ENCODE results near the gene NUB1.

Gene NUB1

GRCh38 chr7:151373599-151373998 lies 32.0 kb downstream of the NUB1 start:
- H3K36me3 ChIP-seq (ENCODE audit: control insufficient read depth in 5 of 5, insufficient read depth in 5 of 5, low read length in 5 of 5): peaks cover 7 to 81% (median 72%) of the 10 kb centered on the region in 5 donors
- no peak overlapping the region for H3K27ac ChIP-seq (ENCODE audit: low read depth, low read length)
- no peak overlapping the region for H3K4me3 ChIP-seq (ENCODE audit: low read depth in 1 of 5, low read length in 5 of 5)
- no peak overlapping the region for H3K9ac ChIP-seq (ENCODE audit: low read length in 5 of 5)
- peaks cover 0 to under 1% (median 0%) of the 10 kb centered on the region in 5 donors for H3K4me1 ChIP-seq (ENCODE audit: control insufficient read depth in 5 of 5, insufficient read depth in 5 of 5, low read length in 5 of 5)
- no peaks in the 10 kb centered on the region for H3K27me3 ChIP-seq (ENCODE audit: control insufficient read depth in 5 of 5, insufficient read depth in 4 of 5, low read length in 5 of 5)
- H3K9me3 ChIP-seq (ENCODE audit: control insufficient read depth in 5 of 5, low read length in 5 of 5): no peaks in the 10 kb centered on the region

GRCh38 chr7:151374139-151374538 lies 32.5 kb downstream of the NUB1 start:
- no peaks in the 10 kb centered on the region for H3K9me3 ChIP-seq (ENCODE audit: control insufficient read depth in 5 of 5, low read length in 5 of 5)
- H3K4me1 ChIP-seq (ENCODE audit: control insufficient read depth in 5 of 5, insufficient read depth in 5 of 5, low read length in 5 of 5): no peaks in the 10 kb centered on the region
- H3K4me3 ChIP-seq (ENCODE audit: low read depth in 1 of 5, low read length in 5 of 5): no peak overlapping the region
- no peak overlapping the region for H3K9ac ChIP-seq (ENCODE audit: low read length in 5 of 5)
- H3K27ac ChIP-seq (ENCODE audit: low read depth, low read length): no peak overlapping the region
- no peaks in the 10 kb centered on the region for H3K27me3 ChIP-seq (ENCODE audit: control insufficient read depth in 5 of 5, insufficient read depth in 4 of 5, low read length in 5 of 5)
- peaks cover 7 to 86% (median 74%) of the 10 kb centered on the region in 5 donors for H3K36me3 ChIP-seq (ENCODE audit: control insufficient read depth in 5 of 5, insufficient read depth in 5 of 5, low read length in 5 of 5)

GRCh38 chr7:151374726-151375125 lies 33.1 kb downstream of the NUB1 start:
- H3K27me3 ChIP-seq (ENCODE audit: control insufficient read depth in 5 of 5, insufficient read depth in 4 of 5, low read length in 5 of 5): no peaks in the 10 kb centered on the region
- H3K36me3 ChIP-seq (ENCODE audit: control insufficient read depth in 5 of 5, insufficient read depth in 5 of 5, low read length in 5 of 5): peaks cover 3 to 86% (median 76%) of the 10 kb centered on the region in 5 donors
- no peak overlapping the region for H3K9ac ChIP-seq (ENCODE audit: low read length in 5 of 5)
- no peaks in the 10 kb centered on the region for H3K9me3 ChIP-seq (ENCODE audit: control insufficient read depth in 5 of 5, low read length in 5 of 5)
- no peaks in the 10 kb centered on the region for H3K4me1 ChIP-seq (ENCODE audit: control insufficient read depth in 5 of 5, insufficient read depth in 5 of 5, low read length in 5 of 5)
- H3K27ac ChIP-seq (ENCODE audit: low read depth, low read length): no peak overlapping the region
- H3K4me3 ChIP-seq (ENCODE audit: low read depth in 1 of 5, low read length in 5 of 5): no peak overlapping the region

- H3K27me3 ChIP-seq (ENCODE audit: control insufficient read depth in 5 of 5, insufficient read depth in 4 of 5, low read length in 5 of 5): no peaks in the 10 kb centered on the region
- H3K4me1 ChIP-seq (ENCODE audit: control insufficient read depth in 5 of 5, insufficient read depth in 5 of 5, low read length in 5 of 5): peaks cover 0 to 2% (median 0%) of the 10 kb centered on the region in 5 donors
- H3K9ac ChIP-seq (ENCODE audit: low read length in 5 of 5): no peak overlapping the region
- H3K4me3 ChIP-seq (ENCODE audit: low read depth in 1 of 5, low read length in 5 of 5): no peak overlapping the region
- H3K36me3 ChIP-seq (ENCODE audit: control insufficient read depth in 5 of 5, insufficient read depth in 5 of 5, low read length in 5 of 5): peaks cover 3 to 83% (median 75%) of the 10 kb centered on the region in 5 donors
- no peaks in the 10 kb centered on the region for H3K9me3 ChIP-seq (ENCODE audit: control insufficient read depth in 5 of 5, low read length in 5 of 5)
- no peak overlapping the region for H3K27ac ChIP-seq (ENCODE audit: low read depth, low read length)
Measured at GRCh38 chr7:151375530-151376217, 34.1 kb downstream of the NUB1 start.

- peaks cover 0 to 7% (median 5%) of the 10 kb centered on the region in 5 donors for H3K4me1 ChIP-seq (ENCODE audit: control insufficient read depth in 5 of 5, insufficient read depth in 5 of 5, low read length in 5 of 5)
- no peaks in the 10 kb centered on the region for H3K9me3 ChIP-seq (ENCODE audit: control insufficient read depth in 5 of 5, low read length in 5 of 5)
- no peak overlapping the region for H3K27ac ChIP-seq (ENCODE audit: low read depth, low read length)
- H3K4me3 ChIP-seq (ENCODE audit: low read depth in 1 of 5, low read length in 5 of 5): no peak overlapping the region
- peaks cover 3 to 81% (median 70%) of the 10 kb centered on the region in 5 donors for H3K36me3 ChIP-seq (ENCODE audit: control insufficient read depth in 5 of 5, insufficient read depth in 5 of 5, low read length in 5 of 5)
- H3K9ac ChIP-seq (ENCODE audit: low read length in 5 of 5): no peak overlapping the region
- H3K27me3 ChIP-seq (ENCODE audit: control insufficient read depth in 5 of 5, insufficient read depth in 4 of 5, low read length in 5 of 5): peaks cover 0 to 4% (median 0%) of the 10 kb centered on the region in 5 donors
Measured at GRCh38 chr7:151376218-151376902, 34.7 kb downstream of the NUB1 start.

GRCh38 chr7:151377406-151377805 lies 35.8 kb downstream of the NUB1 start:
- Histone ChIP-seq H3K4me3 (ENCODE audit: low read depth in 1 of 5, low read length in 5 of 5) (no peak overlapping the region), H3K36me3 (ENCODE audit: control insufficient read depth in 5 of 5, insufficient read depth in 5 of 5, low read length in 5 of 5) (peaks cover 3 to 71% (median 63%) of the 10 kb centered on the region in 5 donors), H3K27me3 (ENCODE audit: control insufficient read depth in 5 of 5, insufficient read depth in 4 of 5, low read length in 5 of 5) (peaks cover under 1 to 13% (median 8%) of the 10 kb centered on the region in 5 donors), H3K9ac (ENCODE audit: low read length in 5 of 5) (no peak overlapping the region), H3K27ac (ENCODE audit: low read depth, low read length) (no peak overlapping the region), H3K4me1 (ENCODE audit: control insufficient read depth in 5 of 5, insufficient read depth in 5 of 5, low read length in 5 of 5) (peaks cover 0 to 15% (median 13%) of the 10 kb centered on the region in 5 donors), H3K9me3 (ENCODE audit: control insufficient read depth in 5 of 5, low read length in 5 of 5) (no peaks in the 10 kb centered on the region)

GRCh38 chr7:151378011-151378410 lies 36.4 kb downstream of the NUB1 start:
- Histone ChIP-seq H3K36me3 (ENCODE audit: control insufficient read depth in 5 of 5, insufficient read depth in 5 of 5, low read length in 5 of 5) (peaks cover 3 to 65% (median 57%) of the 10 kb centered on the region in 5 donors), H3K9ac (ENCODE audit: low read length in 5 of 5) (no peak overlapping the region), H3K27ac (ENCODE audit: low read depth, low read length) (no peak overlapping the region)

GRCh38 chr7:151378496-151379192 lies 37.0 kb downstream of the NUB1 start:
- Histone ChIP-seq H3K4me1 (ENCODE audit: control insufficient read depth in 5 of 5, insufficient read depth in 5 of 5, low read length in 5 of 5) (peaks cover 0 to 15% (median 13%) of the 10 kb centered on the region in 5 donors), H3K9me3 (ENCODE audit: control insufficient read depth in 5 of 5, low read length in 5 of 5) (no peaks in the 10 kb centered on the region), H3K27me3 (ENCODE audit: control insufficient read depth in 5 of 5, insufficient read depth in 4 of 5, low read length in 5 of 5) (peaks cover 4 to 17% (median 12%) of the 10 kb centered on the region in 5 donors), H3K9ac (ENCODE audit: low read length in 5 of 5) (no peak overlapping the region), H3K36me3 (ENCODE audit: control insufficient read depth in 5 of 5, insufficient read depth in 5 of 5, low read length in 5 of 5) (peaks cover 3 to 58% (median 52%) of the 10 kb centered on the region in 5 donors), H3K4me3 (ENCODE audit: low read depth in 1 of 5, low read length in 5 of 5) (no peak overlapping the region), H3K27ac (ENCODE audit: low read depth, low read length) (no peak overlapping the region)

More at GRCh38 chr7:151378011-151378410, 36.4 kb downstream of the NUB1 start:
- Histone ChIP-seq H3K4me3 (ENCODE audit: low read depth in 1 of 5, low read length in 5 of 5) (no peak overlapping the region), H3K4me1 (ENCODE audit: control insufficient read depth in 5 of 5, insufficient read depth in 5 of 5, low read length in 5 of 5) (peaks cover 0 to 15% (median 13%) of the 10 kb centered on the region in 5 donors), H3K27me3 (ENCODE audit: control insufficient read depth in 5 of 5, insufficient read depth in 4 of 5, low read length in 5 of 5) (peaks cover 4 to 17% (median 12%) of the 10 kb centered on the region in 5 donors), H3K9me3 (ENCODE audit: control insufficient read depth in 5 of 5, low read length in 5 of 5) (no peaks in the 10 kb centered on the region)

- Histone ChIP-seq H3K27me3 (ENCODE audit: control insufficient read depth in 5 of 5, insufficient read depth in 4 of 5, low read length in 5 of 5) (peaks cover 4 to 17% (median 12%) of the 10 kb centered on the region in 5 donors), H3K4me3 (ENCODE audit: low read depth in 1 of 5, low read length in 5 of 5) (no peak overlapping the region), H3K9me3 (ENCODE audit: control insufficient read depth in 5 of 5, low read length in 5 of 5) (no peaks in the 10 kb centered on the region), H3K9ac (ENCODE audit: low read length in 5 of 5) (no peak overlapping the region), H3K36me3 (ENCODE audit: control insufficient read depth in 5 of 5, insufficient read depth in 5 of 5, low read length in 5 of 5) (peaks cover 3 to 53% (median 47%) of the 10 kb centered on the region in 5 donors), H3K4me1 (ENCODE audit: control insufficient read depth in 5 of 5, insufficient read depth in 5 of 5, low read length in 5 of 5) (peaks cover 0 to 15% (median 13%) of the 10 kb centered on the region in 5 donors), H3K27ac (ENCODE audit: low read depth, low read length) (no peak overlapping the region)
Measured at GRCh38 chr7:151379193-151379520, 37.5 kb downstream of the NUB1 start.
